ENCODE data around the gene USP17L22. TPM values are rescaled to one million over a fixed set of nuclear protein-coding genes. Genes with fewer than 3 reads are reported as not detected.

Gene USP17L22
- total RNA-seq, 1 donor from 2014 or later: not detected

Other genes starting within 250 kb of the USP17L22 start
- not detected for gene FAM90A26, start 97.2 kb upstream of the USP17L22 start, total RNA-seq
- not detected for gene USP17L10, start 57.0 kb upstream of the USP17L22 start, total RNA-seq
- gene USP17L11, start 52.2 kb upstream of the USP17L22 start, total RNA-seq: not detected
- not detected for gene USP17L12, start 47.5 kb upstream of the USP17L22 start, total RNA-seq
- gene USP17L13, start 42.7 kb upstream of the USP17L22 start, total RNA-seq: not detected
- not detected for gene USP17L15, start 33.2 kb upstream of the USP17L22 start, total RNA-seq
- gene USP17L17, start 23.7 kb upstream of the USP17L22 start, total RNA-seq: not detected
- gene USP17L18, start 19.0 kb upstream of the USP17L22 start, total RNA-seq: not detected
- gene USP17L19, start 14.2 kb upstream of the USP17L22 start, total RNA-seq: not detected
- gene USP17L20, start 9.5 kb upstream of the USP17L22 start, total RNA-seq: not detected
- gene USP17L21, start 4.7 kb upstream of the USP17L22 start, total RNA-seq: not detected
- gene USP17L24, start 57.5 kb downstream of the USP17L22 start, total RNA-seq: not detected
- not detected for gene USP17L25, start 62.3 kb downstream of the USP17L22 start, total RNA-seq
- gene USP17L26, start 67.0 kb downstream of the USP17L22 start, total RNA-seq: not detected
- gene USP17L5, start 71.8 kb downstream of the USP17L22 start, total RNA-seq: not detected
- gene USP17L27, start 76.5 kb downstream of the USP17L22 start, total RNA-seq: not detected
- not detected for gene USP17L28, start 81.3 kb downstream of the USP17L22 start, total RNA-seq
- not detected for gene USP17L29, start 86.0 kb downstream of the USP17L22 start, total RNA-seq
- not detected for gene USP17L30, start 95.5 kb downstream of the USP17L22 start, total RNA-seq
- not detected for gene DEFB131A, start 176.8 kb downstream of the USP17L22 start, total RNA-seq